Panc1 (cell line): Measurements from ENCODE around the gene XYLT1.

Experiments used
- CTCF ChIP-seq: fragments of 450-650 bp; IDR thresholded peaks from 2 replicates; pipeline ENCODE4 v1.5.1; 2017; ENCODE audit warnings: mild to moderate bottlenecking
- POLR2AphosphoS5 ChIP-seq: IDR thresholded peaks from 2 replicates; pipeline ENCODE4 v1.6.1; 2012; ENCODE audit warnings: mild to moderate bottlenecking, low read depth, low read length, moderate library complexity

- no peak for TF ChIP-seq CTCF
- no peak for TF ChIP-seq POLR2AphosphoS5
These were observed 188.5 kb downstream of the XYLT1 start for GRCh38 chr16:17282247-17282646.
